GM11168 (cell line): ENCODE data around the gene STN1.

Experiments used
- in situ Hi-C: fragments of 300-500 bp; cut with MboI; formaldehyde crosslinking; loops from one replicate; pipeline ENCODE4 v1.12.0; 2022; ENCODE audit warnings: low sequenced_read_pairs; ENCODE audit not compliant: unreplicated experiment

STN1 gene

DNA sequence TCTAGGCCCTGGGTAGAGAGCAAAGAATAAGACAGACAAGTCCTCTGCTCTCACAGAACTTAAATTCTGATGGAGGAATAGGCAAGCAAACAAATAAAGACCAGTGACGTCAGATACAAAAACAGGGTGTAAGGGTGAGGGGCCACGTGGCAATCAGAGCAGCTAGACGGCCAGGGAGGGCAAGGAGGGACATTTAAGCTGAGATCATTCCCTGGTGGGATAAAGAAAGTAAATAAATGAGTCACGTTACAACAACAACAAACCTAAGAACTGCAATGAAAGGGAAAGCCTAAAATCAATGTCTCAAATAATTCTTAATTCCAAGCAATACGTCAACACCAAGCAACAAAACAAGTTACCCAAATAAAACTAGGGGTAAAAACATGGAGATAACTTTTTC is 21.8 kb downstream of the STN1 start:
- in situ Hi-C loops, result no loop called here

- in situ Hi-C loops, result no loop called here
Measured at GRCh38 chr10:103895411-103896186, 22.4 kb downstream of the STN1 start.

DNA sequence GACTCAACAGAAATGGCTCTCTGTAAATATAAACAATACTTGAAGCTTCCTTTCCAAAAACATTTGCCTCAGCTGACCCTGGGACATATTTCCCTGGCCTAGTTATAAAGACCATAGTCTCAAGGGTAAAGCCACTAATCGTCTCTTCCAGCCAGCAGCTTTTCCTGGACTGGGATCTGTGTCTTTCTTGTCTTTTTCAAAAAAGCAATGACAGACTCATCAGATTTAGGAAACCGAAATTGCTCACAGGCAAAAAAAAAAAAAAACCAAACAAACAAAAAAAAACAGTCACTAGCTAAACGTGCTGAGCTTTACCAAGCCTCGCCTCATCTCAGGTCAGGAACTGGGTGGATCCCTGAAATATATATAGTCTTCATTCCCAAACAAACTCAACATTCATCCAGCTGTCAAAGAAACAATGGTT is 23.5 kb downstream of the STN1 start:
- in situ Hi-C loops, result no loop called here

DNA sequence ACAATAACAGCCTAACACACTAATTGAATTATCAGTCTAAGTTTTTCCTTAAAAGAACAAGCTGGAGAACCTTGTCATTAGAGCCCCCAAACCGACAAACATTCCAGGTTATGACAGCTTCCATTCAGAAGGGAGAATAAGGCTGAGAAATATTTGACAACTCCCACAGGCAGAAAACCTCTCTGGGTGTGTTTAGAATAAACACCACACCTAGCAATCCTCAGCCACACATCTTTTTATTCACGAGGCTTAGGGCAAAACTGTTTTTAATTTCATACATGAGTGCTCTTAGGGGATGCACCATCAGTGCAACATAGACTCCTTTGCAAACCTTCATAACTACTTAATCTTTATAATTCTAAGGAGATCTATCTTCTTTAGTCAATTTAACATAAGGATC is 24.2 kb downstream of the STN1 start:
- in situ Hi-C loops, result no loop called here

DNA sequence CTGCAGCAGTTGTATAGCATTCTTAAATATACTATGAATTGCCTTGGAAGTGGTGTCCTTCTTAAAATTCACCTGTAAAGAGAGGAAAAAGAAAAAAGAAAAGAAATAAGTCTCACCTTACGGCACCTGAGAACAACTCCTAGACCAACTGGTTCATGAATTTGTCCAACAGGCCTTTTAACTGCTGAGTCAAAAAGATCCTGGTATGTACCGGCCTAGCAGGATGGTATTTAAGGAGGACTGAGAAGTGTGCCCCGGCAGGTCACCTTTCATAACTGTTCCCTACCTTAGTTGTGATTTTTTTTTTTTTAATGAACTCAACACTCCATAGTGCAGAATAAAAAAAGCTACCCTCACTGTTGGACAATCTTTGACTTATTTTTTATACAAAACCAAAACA is 25.8 kb downstream of the STN1 start:
- in situ Hi-C loops, result no loop called here

DNA sequence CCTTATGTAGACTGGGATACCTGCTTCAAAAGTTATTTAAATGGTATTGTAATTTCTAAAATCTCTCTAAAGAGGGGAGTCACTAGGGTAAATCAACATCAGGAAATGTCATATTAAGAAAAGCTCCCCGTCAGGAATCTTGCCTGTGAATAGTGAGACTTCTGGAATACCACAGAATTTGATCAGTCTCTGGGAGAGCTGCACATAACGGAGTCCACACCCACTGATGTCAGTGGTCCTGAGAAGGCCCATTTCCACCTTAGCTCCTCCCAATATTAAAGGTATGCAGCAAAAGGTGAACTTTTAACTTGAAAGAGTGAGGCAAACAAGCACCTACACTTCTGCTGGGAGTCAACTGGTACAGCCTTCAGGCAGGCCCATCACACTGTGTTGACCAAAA is 27.3 kb downstream of the STN1 start:
- in situ Hi-C loops, result no loop called here

DNA sequence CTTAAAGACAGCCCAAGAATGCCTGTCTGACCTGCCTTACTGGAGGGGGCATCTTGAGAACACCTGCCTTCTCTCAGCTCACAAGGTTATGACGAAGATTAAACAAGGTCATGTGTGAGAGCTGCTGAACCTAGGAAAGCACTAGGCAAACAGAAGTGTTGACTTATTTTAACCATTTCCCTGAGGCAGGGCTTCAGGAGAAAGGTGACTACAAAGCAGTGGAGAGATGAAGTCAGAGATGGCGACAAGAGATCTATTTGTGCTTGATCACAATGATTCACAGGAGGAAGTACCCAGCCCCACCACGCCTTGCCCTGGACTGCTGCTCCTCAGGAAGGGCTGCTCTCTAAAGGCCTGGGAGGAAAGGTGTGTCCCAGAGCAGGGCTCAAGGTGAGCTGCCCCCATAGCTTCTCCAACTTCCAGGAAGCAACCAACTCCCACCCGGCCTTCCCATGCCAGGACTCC is 27.8 kb downstream of the STN1 start:
- in situ Hi-C loops, result no loop called here

DNA sequence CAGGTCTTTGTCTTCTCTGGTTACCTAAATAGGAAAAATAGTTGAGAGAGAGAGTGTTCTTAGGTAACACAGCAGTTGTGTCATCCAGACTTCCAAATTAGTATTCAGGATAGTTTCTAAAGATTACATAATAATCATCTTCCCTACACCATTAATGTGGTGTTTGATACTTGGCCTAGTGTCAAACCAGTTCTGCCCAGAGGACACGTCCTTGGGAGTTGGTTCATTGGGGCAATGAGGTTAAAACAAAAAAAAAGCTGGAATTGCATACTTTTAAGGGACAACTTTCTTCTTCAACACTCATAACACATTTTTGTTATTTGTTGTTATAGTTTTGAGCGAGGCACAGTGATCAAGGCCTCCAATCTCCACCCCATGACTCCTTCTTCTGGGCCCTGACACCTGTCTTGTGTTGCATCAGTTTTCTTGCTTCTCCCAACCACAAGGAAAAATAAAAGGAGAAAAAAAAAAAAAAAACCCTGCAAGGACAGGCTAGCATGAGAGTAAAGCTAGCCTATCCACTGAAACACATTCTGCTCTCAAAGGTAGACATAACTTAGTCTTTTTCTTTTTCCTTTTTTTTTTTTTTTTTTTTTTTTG is 28.8 kb downstream of the STN1 start:
- in situ Hi-C loops, result no loop called here

DNA sequence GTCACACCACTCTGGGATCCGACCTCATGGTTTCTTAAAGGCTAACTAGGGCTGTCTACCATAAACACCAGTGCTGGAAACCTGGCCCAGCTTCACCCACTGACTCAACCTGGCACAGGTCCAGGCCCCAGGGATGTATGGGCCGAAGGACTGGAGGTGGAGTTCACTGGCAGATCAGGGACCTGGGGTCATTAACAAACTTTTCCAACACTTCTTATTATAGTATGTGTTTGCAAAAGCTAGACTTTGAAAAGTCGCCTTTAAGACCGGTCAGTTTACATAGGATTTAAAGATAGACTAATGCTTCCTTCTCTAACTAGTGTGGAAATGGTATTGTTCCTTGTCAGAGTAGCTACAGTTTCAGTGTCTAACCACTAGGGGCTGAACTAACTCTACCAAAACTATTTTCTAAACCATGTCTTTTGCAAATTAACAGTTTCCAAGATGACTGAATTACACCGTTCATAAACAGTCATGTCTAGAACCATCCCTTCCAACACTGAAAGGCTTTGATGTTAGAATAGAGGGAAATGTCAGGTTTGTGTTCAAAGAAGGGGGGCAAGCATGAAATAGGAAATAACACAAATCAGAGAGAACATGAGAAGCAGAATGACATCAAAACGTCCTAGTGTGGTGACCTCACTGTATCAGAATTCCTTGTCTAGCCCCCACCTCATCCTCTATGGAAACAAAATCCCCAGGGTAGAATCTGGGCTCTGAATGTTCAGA is 29.7 kb downstream of the STN1 start:
- in situ Hi-C loops, result no loop called here

- in situ Hi-C loops, result no loop called here
Measured at GRCh38 chr10:103885617-103886016, 32.4 kb downstream of the STN1 start.

- in situ Hi-C loops, result no loop called here
Measured at GRCh38 chr10:103884681-103885139, 33.3 kb downstream of the STN1 start.

DNA sequence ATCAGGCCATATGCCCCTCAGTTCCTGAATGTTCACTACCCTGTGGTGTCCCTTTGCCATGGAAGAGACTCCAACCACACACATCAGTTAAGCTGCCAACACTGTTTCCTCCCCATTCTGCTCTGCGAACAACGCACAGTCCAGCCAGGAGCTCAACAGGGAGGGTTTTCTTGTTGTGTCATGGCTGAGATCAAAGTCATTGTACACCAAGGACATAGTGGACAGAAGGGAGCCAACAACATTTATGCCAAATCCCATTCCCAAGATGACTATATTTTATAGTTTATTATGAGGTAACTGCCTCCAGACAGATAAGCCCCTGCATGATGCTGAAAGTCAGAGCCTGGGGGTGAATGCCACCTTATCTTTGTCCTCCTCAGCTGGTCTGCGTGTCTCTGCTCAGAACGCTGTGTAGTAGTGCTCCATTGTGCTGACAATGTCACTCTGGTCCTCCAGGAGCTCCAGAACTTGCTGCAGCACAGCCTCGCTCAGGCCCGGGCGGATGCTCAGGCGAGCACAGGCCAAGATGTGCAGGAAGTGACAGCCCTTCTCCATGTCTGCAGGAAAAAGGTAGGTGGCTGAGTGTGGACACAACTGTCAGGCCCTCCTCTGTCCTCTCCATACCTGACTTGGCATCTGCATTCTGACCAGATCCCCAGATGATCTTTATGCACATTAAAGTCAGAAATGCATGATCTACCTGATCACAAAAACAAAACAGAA is 35.5 kb downstream of the STN1 start:
- in situ Hi-C loops, result no loop called here

DNA sequence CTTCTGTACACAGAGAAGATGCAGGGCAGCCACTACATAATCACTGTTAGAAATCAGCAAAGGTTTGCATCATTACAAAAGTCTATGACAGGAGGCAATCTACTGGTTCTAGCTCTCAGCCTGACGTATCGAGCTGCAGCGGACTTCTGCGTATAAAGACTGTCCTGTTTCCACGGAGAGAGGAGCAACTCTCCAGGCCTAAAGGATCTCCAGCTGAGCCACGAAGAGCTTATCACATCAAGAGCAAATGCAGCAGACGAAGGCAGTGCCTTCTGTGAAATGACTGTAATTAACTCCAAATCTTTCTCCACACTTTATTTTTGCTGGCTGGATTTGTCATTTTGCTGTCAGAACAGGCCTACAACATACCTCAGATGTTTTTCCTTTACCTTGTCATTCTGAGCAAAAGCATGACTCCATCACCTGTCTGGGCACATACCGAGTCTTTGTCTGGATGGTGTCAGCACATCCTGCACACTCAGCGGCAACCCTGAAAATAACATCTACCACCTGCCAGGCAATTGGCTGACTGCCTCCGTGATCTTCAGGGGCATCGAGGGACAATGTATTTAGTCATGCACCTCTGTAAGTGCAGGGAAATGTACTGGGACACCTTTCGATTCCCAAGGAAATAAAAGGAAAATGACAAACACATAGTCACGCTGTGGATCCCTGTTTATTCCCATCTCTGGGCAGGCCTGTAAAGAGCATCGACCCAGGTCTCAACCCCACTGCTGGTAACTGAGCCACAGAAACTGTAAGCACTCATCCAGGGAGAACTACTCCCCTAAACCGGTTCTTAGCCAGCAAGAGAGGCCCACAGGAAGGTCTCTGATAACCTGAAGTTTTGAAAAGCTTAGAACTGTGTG is 36.3 kb downstream of the STN1 start:
- in situ Hi-C loops, result no loop called here

DNA sequence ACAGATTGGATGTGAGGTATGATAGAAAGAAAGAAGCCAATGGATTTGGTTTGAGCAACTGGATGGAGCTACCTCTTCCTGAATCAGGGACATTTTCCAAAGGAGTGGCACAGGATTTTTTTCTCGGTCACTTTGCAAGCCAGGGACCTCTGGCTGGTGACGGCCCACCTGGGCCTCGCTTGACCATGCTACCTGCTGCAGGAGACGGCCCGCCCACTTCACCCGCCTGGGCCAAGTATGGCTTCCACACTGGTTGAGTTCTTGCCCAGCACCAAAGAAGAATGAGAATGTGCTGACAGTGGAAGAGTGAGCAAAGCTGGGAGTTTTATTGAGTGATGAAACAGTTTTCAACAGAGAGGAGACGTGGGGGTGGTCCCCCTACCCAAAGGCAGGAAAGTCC is 38.2 kb downstream of the STN1 start:
- in situ Hi-C loops, result no loop called here

GRCh38 chr10:103879409-103879808 is 38.6 kb downstream of the STN1 start:
- in situ Hi-C loops, result no loop called here

- in situ Hi-C loops, result no loop called here
Measured at GRCh38 chr10:103877861-103878260, 40.1 kb downstream of the STN1 start.

DNA sequence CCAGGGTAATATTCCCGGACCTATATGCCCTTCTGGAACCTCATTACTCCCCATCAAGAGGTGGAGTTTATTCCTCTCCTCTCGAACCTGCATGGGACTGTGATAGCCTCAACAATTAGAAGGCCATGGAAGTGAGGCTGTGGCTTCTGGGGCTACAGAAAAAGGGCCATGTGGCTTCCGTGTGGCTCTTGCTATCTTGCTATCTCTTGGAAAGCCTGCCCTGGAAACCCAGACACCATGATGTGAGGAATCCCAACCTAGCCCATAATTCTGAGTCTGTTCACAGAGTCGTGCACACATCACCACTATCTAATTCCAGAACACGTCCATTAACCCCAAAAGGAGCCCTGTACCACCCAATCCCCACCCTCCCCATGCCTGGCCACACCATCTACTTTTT is 41.8 kb downstream of the STN1 start:
- in situ Hi-C loops, result no loop called here

GRCh38 chr10:103874730-103875129 is 43.3 kb downstream of the STN1 start:
- in situ Hi-C loops, result no loop called here

DNA sequence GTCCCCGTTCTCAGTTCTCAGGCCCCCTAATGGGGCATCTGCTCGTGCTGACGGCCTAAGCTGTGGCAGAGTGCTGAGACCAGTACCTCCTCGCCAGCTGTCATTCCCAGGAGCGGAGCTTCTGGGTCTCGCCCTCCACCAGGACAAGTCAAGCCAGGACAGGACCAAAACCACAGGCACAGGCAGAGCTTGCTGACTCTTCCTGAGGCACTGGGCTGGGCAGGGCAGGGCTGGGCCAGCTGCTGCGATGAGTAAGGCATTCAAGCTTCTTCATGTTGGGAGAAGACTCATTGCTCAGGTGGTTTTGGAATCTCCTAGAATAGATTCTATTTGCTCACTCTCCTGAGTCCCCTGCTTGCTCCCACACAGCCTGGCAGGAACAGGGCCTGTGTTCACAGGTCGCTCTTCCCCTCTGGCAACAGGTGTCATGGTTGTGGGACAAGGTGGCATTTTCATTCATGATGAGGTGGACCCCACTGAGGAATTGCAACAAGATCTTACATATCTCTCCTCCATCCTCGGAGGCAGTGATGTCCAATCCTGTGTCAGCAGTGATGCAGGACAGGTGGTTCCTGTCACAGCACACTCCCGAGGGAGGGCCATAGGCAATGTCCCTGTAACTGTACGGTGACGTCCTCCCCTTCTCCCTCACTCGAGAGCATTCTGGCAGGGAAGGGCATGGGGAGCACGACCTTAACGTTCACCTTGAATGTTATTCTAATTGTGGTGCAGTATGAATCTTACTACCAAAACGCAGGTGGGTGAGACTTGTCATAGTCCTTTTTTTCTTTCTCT is 45.6 kb downstream of the STN1 start:
- in situ Hi-C loops, result no loop called here
